NCI-H1048 (cell line): Measurements from ENCODE around the gene CCNT2.
A peak's percentile ranks its signal among the peaks of the same experiment; 100 is the strongest.
"Not testable (repeated sequence)": the region's sequence is repeated elsewhere in the genome, so short reads cannot be mapped to it uniquely, and the experiment has no call there.

ENCODE experiments used
- DNase-seq: peaks from one replicate; lab custom pipeline; 2025; lab: John Stamatoyannopoulos, UW

The CCNT2 gene

DNA sequence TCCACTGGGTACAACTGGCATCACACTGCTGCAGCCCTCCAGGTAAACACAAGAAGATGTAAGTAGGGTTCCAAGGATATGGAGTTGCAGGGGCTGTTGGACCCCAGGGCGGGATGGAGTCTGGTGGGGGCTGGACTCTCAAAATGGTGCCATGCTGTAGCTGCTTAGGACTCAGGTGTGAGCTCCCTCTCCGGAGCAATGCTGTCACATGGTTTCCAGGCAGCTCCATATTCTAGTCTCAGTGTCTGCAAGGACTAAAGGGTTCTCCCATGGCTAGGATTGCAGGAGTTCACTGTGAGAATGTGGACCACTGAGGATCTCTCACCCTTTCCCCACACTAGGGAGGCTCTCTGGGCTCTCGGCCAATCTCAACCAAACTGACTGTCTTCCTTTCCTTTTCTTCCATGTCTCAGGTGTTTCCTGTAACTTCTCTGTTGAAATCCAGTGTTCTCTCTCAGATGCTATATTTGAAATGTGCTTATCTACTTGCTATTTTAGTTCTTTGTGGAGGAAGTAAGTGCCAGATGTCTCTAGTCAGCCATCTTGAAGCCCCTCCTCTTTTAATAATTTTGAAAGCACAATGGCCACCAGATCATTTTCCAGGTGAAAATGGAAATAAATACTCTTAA is 57.6 kb downstream of the CCNT2 start:
- DNase-seq = no peak

DNA sequence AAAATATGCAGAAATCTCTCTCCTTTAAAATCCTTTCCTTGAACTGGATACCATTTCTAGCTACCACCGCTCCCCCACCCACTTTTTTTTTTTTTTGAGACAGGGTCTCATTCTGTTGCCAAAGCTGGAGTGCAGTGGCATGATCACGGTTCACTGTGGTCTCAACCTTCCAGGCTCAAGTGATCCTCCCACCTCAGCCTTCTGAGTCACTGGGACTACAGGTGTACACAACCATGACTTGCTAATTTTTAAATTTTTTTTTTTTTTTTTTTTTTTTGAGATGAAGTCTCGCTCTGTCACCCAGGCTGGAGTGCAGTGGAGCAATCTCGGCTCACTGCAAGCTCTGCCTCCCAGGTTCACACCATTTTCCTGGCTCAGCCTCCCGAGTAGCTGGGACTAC is 58.5 kb downstream of the CCNT2 start:
- DNase-seq = not testable (repeated sequence)

DNA sequence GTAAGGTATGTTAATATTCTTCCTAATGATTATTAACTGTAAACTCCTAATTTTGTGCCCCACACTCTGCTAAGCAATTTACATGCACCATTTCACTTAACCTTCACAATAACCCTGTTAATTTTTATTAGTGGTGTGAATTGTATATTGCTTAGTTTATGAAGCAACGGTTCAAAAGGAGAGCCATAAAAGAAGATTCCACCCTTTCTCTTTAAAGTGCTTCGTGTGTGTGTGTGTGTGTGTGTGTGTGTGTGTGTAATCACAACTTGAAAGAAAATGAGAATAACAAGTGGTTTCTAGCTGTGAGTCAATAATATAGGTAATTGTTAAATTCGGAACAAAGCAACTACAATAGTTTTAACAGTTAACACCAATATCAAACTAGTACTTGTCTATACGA is 60.6 kb downstream of the CCNT2 start:
- DNase-seq = no peak

DNA sequence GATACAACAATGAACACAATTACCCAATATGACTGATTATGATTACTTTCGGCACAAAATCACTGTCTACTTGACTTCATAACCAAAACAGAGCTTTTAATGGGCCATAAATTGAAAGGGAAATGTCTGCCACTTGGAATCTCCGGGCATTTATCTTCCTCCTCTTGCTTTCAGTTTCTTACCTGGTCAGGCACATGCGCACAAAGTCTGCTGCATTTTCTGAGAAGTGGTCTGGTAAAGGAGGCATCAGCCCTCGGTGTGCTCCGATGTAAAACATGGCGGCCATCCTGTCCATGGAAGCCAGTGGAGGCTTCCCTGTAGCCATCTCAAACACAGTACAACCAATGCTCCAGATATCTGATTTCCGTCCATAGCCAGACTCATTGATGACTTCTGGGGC is 62.0 kb downstream of the CCNT2 start:
- DNase-seq = no peak

DNA sequence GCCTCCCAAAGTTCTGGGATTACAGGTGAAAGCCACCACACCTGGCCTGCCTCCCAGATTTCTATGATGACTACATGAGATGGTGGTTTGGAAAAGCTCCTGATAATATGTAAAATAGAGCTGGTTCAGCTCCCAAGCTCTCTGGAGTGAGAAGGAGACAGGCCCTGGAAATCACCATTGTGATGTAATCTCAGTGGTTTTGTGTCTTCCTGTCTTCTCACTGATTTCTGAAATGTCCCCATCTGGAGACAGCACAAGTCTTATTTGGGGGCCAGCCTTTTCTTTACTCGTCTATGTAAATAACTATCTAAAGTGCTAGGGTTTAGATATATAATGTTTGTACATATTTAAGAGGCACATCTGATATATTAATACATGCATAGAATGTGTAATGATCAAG is 64.0 kb downstream of the CCNT2 start:
- no peak for DNase-seq

DNA sequence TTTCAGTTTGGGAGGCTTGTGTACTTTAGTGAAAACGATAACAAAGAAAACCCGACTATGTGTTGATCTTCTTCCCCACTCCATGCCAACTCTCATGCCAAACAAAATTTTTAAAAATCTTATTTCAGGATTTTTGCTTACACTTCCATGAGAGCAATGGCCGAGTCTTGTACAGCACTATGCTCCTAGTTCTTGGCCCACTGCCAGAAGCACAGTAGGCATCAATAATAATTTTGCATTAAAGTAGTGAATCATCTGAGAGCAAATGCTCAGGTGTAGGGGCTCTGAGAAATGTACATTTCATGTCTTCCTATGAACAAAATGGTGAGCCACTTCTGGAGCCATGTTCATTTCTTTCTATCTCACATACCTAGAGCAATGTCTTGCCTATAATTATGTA is 66.4 kb downstream of the CCNT2 start:
- DNase-seq = no peak

DNA sequence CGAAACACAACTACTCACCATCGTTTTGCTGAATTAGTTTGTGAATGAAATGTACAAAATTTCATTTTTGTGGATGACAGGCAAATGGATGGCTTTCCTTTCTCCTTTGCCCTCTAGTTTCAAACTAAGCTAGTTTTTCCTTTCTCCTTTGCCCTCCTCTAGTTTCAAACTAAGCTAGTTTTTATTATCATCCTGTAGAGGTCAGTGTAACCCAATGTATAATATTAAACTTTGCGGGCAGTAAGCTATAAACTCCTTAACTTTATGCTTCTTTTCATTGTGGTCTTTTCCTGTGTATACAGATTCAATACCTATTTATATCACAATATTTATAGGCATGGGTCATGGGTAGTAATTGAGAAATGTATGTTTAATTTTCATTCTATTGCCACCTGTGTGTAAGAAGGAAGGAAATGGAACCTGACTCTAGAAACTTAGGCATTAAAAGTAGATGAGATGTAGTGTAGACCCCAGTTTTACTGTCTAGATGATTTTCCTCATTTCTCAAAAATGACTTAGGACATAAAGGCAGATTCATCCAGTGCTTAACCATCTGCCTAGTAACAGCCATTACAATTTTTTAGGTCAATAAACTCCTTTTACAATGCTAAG is 70.5 kb downstream of the CCNT2 start:
- no peak for DNase-seq

DNA sequence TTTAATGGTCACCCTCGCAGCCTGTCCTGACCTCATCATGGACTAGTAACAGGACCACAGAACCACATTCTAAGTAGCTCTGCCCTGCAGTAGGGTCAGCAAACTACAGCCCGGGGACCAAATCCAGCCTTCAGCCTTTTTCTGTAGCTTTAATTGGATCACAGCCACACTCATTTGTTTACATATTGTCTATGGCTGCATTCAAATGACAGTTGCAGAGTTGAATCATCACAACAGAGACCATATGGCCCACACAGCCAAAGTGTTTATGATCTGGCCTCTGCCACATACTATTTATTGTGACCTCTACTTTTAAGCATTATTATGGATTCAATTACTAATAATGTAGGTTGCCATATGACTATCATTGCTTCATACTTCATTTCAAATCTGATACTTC is 80.9 kb downstream of the CCNT2 start:
- DNase-seq = no peak

DNA sequence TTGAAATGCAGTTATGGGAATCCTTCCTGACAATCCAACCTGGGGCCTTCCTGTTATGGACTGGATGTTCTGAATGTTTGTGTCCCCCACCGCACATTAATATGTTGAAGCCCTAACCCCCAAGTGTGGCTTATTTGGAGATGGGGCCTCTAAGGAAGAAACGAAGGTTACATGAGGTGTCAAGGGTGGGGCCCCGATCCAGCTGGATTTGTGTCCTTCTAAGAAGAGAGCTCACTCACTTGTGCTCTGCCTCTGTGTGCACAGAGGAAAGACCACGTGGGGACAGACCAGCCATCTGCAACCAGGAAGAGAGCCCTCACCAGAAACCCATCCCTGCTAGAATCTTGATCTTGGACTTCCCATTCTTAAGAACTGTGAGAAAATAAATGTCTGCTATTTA is 84.2 kb downstream of the CCNT2 start:
- no peak for DNase-seq

DNA sequence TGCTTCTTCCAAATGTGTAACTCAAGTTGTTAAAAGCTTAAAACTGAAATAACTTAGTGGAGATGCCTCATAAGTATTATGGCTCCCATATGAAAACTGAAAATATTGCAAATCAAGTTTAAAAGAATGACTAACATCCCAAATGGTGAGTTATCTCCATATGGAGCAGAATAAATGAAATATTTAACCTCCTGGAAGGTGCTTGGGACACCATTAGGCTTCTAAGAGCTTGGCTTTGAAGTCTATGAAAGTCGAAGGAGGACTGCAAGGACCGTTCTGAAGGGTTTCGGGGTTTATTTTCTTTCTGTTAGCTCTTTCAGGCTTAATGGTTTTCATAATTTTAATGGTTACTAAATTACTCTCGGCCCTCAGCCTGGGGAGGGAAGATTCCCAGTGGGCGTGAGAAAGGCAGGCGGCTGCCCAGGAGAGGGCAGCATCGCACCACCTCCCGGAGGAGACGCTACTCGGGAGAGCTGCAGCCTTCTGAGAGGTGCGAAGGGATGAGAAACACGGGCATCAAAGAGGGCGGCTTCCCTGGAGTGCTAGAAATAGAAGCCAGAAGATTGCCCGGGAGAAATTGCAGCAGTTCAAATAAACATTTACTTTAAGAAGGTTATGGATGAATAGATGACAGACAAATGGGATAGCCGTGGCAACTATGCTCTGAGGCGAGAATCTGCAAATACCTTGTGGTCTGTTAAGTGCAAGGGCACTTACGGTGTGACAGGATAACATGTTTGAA is 85.6 kb downstream of the CCNT2 start:
- DNase-seq = peak; percentile 8

DNA sequence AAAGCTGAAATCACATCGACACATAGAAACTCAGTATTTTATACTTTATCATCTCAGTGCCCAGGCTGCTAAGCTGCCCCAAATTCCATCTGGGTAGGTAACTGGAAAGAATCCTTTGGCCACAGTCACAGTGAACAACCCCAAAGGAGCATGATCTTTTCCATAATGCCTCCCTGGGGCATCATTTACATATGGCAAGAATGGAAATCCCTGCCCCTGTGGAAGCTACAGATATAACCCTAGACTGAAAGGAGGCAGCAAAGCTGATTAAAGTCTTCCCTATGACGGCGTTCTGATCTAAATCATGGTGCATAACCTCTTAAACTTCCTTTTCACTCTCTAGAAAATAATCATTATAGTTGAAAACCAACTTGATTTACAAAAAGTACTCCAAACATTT is 87.1 kb downstream of the CCNT2 start:
- DNase-seq = no peak
